Measurements from ENCODE around the gene PPIL4. TPM values are rescaled to one million over a fixed set of nuclear protein-coding genes. Genes with fewer than 3 reads are reported as not detected.

PPIL4 gene
- total RNA-seq, 1 experiment from 2014 or later: 37.2 TPM

DNA sequence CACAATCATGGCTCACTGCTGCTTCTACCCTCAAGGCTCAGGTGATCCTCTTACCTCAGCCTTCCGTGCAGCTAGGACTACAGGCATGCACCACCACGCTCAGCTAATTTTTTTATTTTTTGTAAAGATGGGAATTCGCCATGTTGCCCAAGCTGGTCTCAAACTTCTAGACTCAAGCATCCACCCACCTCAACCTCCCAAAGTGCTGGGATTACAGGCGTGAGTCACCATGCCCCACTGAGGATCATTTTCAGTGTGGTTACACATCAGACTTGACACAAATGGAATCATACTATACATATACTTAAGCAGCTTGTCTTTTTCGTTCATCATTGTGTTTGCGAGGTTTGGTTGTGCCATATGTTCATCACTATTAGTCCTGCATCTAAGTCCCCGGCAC lies 87.6 kb downstream of the PPIL4 start:
- TF ChIP-seq, protein P1, sequence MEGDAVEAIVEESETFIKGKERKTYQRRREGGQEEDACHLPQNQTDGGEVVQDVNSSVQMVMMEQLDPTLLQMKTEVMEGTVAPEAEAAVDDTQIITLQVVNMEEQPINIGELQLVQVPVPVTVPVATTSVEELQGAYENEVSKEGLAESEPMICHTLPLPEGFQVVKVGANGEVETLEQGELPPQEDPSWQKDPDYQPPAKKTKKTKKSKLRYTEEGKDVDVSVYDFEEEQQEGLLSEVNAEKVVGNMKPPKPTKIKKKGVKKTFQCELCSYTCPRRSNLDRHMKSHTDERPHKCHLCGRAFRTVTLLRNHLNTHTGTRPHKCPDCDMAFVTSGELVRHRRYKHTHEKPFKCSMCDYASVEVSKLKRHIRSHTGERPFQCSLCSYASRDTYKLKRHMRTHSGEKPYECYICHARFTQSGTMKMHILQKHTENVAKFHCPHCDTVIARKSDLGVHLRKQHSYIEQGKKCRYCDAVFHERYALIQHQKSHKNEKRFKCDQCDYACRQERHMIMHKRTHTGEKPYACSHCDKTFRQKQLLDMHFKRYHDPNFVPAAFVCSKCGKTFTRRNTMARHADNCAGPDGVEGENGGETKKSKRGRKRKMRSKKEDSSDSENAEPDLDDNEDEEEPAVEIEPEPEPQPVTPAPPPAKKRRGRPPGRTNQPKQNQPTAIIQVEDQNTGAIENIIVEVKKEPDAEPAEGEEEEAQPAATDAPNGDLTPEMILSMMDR (IDR thresholded peaks at IDR 0.05; ENCODE audit: unreplicated experiment): no peak
- Mint-ChIP-seq H3K9me3 (ENCODE audit: unreplicated experiment) (no peaks in the 10 kb centered on the region), H3K36me3 (ENCODE audit: insufficient read depth, unreplicated experiment) (peaks cover under 1% of the 10 kb centered on the region), H3K4me1 (ENCODE audit: insufficient read depth, unreplicated experiment) (peaks cover 6% of the 10 kb centered on the region), H3K27me3 (ENCODE audit: insufficient read depth, unreplicated experiment) (no peaks in the 10 kb centered on the region), H3K27ac (ENCODE audit: low read depth, unreplicated experiment) (no peak overlapping the region), H3K4me3 (ENCODE audit: unreplicated experiment) (no peak overlapping the region)
- ChIA-PET POLR2A (interaction anchor here (1.1 kb wide), 1 partner anchor 378 kb away, joined by 4 read pairs; no protein-coding TSS in a partner anchor), CTCF (interaction anchor here (0.6 to 1.0 kb wide), 2 partner anchors 26 to 58 kb away, joined by 4 read pairs; no protein-coding TSS in a partner anchor)
- no TSS peak for BruUV-seq (replicated peaks)
- intact Hi-C loops (cut with micrococcal nuclease): no loop called here
- DNase-seq (ENCODE audit: unreplicated experiment): peak; percentile 22

DNA sequence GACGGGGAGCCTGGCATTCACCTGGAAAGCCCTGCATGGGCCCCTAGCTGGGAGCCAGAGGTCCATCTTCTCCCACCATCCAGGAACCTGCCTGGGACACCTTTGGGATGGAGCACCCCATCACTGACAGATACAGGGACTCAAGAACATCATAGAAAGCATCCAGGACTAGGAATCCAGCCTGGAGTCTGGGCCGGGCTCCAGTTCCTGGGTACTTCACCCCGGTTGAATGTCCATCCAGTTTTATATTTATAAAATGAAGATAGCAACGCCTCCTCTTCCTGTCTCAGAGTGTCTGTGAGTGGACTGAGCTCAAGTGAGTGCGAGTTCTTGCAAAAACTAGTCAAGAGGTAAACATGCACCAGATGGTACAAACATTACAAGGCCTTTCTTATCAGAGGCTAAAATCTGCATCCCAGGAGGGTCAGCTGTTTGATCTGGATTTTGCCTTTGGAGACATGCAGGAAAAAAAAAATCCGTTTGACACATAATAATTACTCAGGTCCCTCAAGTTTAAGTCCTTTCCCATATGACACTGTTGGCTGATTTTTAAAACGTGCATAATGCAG lies 88.4 kb downstream of the PPIL4 start:
- H3K9me3 Mint-ChIP-seq (ENCODE audit: unreplicated experiment): no peaks in the 10 kb centered on the region

DNA sequence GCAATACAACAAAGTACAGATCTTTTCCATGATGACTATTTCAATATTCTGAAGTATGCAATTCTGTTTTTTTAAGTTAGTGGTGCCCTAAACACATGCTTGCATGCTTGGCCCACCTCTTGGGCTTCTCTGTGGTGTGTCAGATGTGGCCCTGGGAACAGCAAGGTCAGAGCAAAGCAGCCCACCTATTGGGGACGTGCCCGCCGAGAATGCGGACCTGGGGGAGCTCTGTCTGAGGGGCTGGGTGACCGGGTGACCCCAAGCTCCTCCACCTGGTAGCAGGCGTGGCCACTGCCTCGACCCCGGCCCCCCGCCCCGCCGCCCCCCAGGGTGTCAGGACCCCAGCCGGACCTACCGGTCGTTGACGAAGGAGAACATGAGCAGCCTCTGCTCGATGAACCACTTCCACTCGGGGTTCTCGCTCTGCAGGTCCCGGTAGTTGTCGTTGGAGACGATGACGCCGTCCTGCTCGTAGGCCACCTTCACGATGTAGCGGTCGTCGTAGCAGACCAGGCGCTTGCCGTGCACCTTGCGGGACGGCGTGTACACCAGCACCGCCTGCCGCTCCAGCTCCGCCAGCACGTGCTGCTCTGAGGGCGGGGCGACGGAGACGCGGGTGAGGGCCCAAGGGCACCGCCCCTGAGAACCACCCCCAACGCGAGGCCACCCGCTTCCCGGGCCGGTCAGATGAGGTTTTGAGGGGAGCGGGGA lies 89.4 kb downstream of the PPIL4 start:
- Mint-ChIP-seq H3K27me3 (ENCODE audit: insufficient read depth, unreplicated experiment) (no peaks in the 10 kb centered on the region), H3K36me3 (ENCODE audit: insufficient read depth, unreplicated experiment) (no peaks in the 10 kb centered on the region), H3K4me3 (ENCODE audit: unreplicated experiment) (no peak overlapping the region), H3K4me1 (ENCODE audit: insufficient read depth, unreplicated experiment) (peaks cover 6% of the 10 kb centered on the region), H3K9me3 (ENCODE audit: unreplicated experiment) (no peaks in the 10 kb centered on the region), H3K27ac (ENCODE audit: low read depth, unreplicated experiment) (no peak overlapping the region)
- no TSS peak for BruUV-seq (replicated peaks)
- TF ChIP-seq, protein P1 (IDR thresholded peaks at IDR 0.05; ENCODE audit: unreplicated experiment): no peak
- POLR2A ChIA-PET: no interaction called here
- CTCF ChIA-PET: interaction anchor here (0.6 kb wide), 1 partner anchor 58 kb away, joined by 3 read pairs; no protein-coding TSS in a partner anchor
- no peak for DNase-seq (ENCODE audit: unreplicated experiment)
- intact Hi-C loops (cut with micrococcal nuclease): no loop called here

More for the DNA sequence above, 88.4 kb downstream of the PPIL4 start:
- TF ChIP-seq, protein P1 (IDR thresholded peaks at IDR 0.05; ENCODE audit: unreplicated experiment): no peak
- DNase-seq (ENCODE audit: unreplicated experiment): no peak
- BruUV-seq (replicated peaks): no TSS peak
- Mint-ChIP-seq H3K27ac (ENCODE audit: low read depth, unreplicated experiment) (no peak overlapping the region), H3K36me3 (ENCODE audit: insufficient read depth, unreplicated experiment) (no peaks in the 10 kb centered on the region), H3K4me1 (ENCODE audit: insufficient read depth, unreplicated experiment) (peaks cover 6% of the 10 kb centered on the region), H3K4me3 (ENCODE audit: unreplicated experiment) (no peak overlapping the region), H3K27me3 (ENCODE audit: insufficient read depth, unreplicated experiment) (no peaks in the 10 kb centered on the region)
- ChIA-PET CTCF (interaction anchor here (0.6 kb wide), 1 partner anchor 25 kb away, joined by 4 read pairs; no protein-coding TSS in a partner anchor), POLR2A (interaction anchor here (1.1 kb wide), 1 partner anchor 377 kb away, joined by 4 read pairs; no protein-coding TSS in a partner anchor)
- intact Hi-C loops (cut with micrococcal nuclease): no loop called here

DNA sequence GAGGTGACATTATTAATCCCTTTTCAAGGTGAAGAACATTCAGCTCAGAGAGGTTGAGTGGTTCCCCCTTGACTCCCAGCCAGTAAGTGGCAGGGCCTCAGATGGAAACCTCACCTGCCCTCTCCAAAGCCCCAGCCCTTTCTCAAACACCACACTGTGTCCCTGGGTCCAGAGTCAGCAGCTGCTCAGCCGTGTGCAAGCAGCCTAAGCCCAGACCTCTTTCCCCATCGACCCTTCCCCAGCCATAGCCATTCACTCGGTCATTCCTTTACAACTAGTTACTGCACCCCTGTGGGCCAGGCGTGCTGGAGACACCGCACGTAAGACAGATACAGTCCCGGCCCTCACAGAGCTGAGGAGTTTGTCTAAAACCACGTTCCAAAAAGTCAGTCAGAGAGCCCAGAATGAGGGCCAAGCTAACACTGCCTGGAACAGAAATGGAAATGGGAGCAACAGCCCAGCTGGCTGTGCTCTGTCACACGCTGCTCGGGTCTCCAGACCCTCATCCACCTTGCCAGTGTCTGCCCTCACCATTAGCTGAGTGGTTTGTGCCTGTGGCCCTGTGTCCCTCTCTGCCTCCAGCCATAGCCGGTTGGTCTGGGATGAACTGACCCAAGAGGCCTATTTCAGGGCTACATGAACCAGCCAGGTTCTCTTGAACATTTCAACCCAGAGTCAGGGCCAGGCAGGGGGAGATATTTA lies 90.7 kb downstream of the PPIL4 start:
- Mint-ChIP-seq H3K27ac (ENCODE audit: low read depth, unreplicated experiment) (peak overlapping the region; percentile 11), H3K27me3 (ENCODE audit: insufficient read depth, unreplicated experiment) (no peaks in the 10 kb centered on the region), H3K4me1 (ENCODE audit: insufficient read depth, unreplicated experiment) (peaks cover 6% of the 10 kb centered on the region), H3K36me3 (ENCODE audit: insufficient read depth, unreplicated experiment) (no peaks in the 10 kb centered on the region), H3K4me3 (ENCODE audit: unreplicated experiment) (no peak overlapping the region), H3K9me3 (ENCODE audit: unreplicated experiment) (no peaks in the 10 kb centered on the region)
- no TSS peak for BruUV-seq (replicated peaks)
- CTCF ChIA-PET: interaction anchor here (0.6 to 1.6 kb wide), 3 partner anchors 19 to 534 kb away, joined by 3 to 6 read pairs (median 4); no protein-coding TSS in a partner anchor
- DNase-seq (ENCODE audit: unreplicated experiment): no peak
- intact Hi-C loops (cut with micrococcal nuclease): no loop called here
- TF ChIP-seq, protein P1 (IDR thresholded peaks at IDR 0.05; ENCODE audit: unreplicated experiment): no peak
- POLR2A ChIA-PET: interaction anchor here (0.6 to 1.4 kb wide), 6 partner anchors 10 to 156 kb away, joined by 3 to 6 read pairs (median 4); partner anchors contain the start of gene PPIL4

All from MCF 10A (cell line).